Adipocyte (in vitro differentiated cells): Measurements from ENCODE around the gene DPH6.

Source experiments
- DNase-seq: peaks from one replicate; pipeline ENCODE4 v3.0.0-alpha.2; 2015; ENCODE audit warnings: low read depth
- H3K27me3 ChIP-seq: replicated peaks from 2 replicates; pipeline ENCODE4 v1.7.0; 2013; ENCODE audit warnings: mild to moderate bottlenecking, low read length, moderate library complexity; ENCODE audit not compliant: control insufficient read depth, insufficient read depth
- H3K36me3 ChIP-seq: 2 replicates; pipeline ENCODE4 v1.7.0; 2013; ENCODE audit warnings: low read length, mild to moderate bottlenecking, moderate library complexity; ENCODE audit not compliant: control insufficient read depth, insufficient read depth, severe bottlenecking
- H3K4me1 ChIP-seq: 2 replicates; pipeline ENCODE4 v1.7.0; 2013; ENCODE audit warnings: mild to moderate bottlenecking, low read length, moderate library complexity; ENCODE audit not compliant: control insufficient read depth, insufficient read depth
- H3K4me3 ChIP-seq: 2 replicates; pipeline ENCODE4 v1.7.0; 2013; ENCODE audit warnings: mild to moderate bottlenecking, low read length, moderate library complexity
- H3K9ac ChIP-seq: 2 replicates; pipeline ENCODE4 v1.7.0; 2013; ENCODE audit warnings: mild to moderate bottlenecking, low read length, moderate library complexity
- H3K9me3 ChIP-seq: 2 replicates; pipeline ENCODE4 v1.7.0; 2013; ENCODE audit warnings: mild to moderate bottlenecking, low read length, moderate library complexity; ENCODE audit not compliant: control insufficient read depth

DPH6 gene

DNA sequence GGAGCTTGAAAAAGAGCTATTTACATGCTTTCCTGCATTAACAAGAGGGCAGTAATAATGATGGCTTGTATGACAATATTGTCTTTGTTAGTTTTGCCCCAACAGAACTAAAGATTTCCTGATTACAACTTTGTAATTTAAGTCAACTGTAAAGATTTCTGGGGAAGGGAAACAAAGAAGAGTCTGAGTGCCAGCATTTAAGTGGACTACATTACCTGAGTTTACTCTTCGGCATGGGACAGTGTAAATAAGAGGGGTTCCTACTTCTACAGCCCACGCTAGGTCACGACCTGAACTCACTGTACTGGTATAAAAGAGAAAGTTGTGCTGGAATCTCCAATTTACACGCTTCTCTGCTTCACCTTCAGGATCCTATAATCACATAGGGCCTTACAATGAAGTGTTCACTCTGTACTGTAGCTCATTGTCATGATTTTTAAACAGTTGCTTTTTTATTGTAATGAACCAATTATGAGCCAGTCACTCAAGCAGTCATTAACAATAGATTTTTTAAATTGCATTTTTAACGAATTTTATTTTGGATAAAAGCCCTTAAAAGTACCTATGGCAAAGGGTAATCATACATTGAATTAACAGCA is 39.6 kb downstream of the DPH6 start:
- DNase-seq = no peak
- H3K4me3 ChIP-seq = no peak overlapping the region

DNA sequence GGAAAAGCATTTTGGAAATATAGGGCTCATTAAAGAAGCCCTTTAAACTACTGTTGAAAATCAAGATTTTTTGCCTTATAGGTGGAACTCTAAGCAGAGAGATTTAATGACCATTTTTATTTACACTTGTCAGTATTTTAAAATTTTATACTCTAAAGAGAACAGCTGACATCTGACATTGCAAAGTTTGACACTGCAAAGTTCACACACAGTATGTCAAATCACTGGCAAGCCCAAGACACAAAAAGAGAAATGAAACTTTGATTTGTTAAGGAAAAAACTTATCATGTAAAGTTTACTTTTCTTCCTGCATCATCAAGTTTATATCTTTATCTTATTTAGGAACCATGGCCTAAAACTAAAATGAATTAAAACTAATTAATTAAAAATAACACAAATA is 40.2 kb downstream of the DPH6 start:
- no peak overlapping the region for H3K4me3 ChIP-seq
- no peaks in the 10 kb centered on the region for H3K9me3 ChIP-seq
- H3K4me1 ChIP-seq = peaks cover 9% of the 10 kb centered on the region
- no peaks in the 10 kb centered on the region for H3K36me3 ChIP-seq
- no peak for DNase-seq
- H3K27me3 ChIP-seq = no peaks in the 10 kb centered on the region
- no peak overlapping the region for H3K9ac ChIP-seq

More for the DNA sequence above, 39.6 kb downstream of the DPH6 start:
- Histone ChIP-seq H3K36me3 (no peaks in the 10 kb centered on the region), H3K4me1 (peaks cover 9% of the 10 kb centered on the region), H3K27me3 (no peaks in the 10 kb centered on the region), H3K9ac (no peak overlapping the region), H3K9me3 (no peaks in the 10 kb centered on the region)

DNA sequence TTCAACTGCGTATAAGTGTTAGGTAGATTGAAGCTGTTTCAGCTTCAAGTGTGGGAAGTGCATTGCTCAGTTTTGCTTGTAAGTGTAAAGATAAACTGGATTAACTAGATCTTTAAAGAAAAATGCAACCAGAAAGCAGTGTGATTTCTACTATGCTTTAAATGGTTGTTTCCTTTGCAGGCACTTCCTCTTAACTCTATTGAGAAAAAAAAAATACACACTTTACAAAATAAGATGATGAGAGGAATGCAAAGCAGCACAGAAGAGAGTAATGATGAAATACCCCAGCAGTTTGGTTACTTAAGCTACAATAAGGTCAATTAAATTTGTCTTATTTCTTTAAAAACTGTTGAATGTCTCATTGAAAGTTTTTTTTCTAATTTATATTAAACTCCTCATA is 40.8 kb downstream of the DPH6 start:
- Histone ChIP-seq H3K9ac (no peak overlapping the region), H3K4me3 (no peak overlapping the region), H3K4me1 (peaks cover 9% of the 10 kb centered on the region), H3K36me3 (no peaks in the 10 kb centered on the region), H3K27me3 (no peaks in the 10 kb centered on the region), H3K9me3 (no peaks in the 10 kb centered on the region)
- peak; percentile 50 for DNase-seq

DNA sequence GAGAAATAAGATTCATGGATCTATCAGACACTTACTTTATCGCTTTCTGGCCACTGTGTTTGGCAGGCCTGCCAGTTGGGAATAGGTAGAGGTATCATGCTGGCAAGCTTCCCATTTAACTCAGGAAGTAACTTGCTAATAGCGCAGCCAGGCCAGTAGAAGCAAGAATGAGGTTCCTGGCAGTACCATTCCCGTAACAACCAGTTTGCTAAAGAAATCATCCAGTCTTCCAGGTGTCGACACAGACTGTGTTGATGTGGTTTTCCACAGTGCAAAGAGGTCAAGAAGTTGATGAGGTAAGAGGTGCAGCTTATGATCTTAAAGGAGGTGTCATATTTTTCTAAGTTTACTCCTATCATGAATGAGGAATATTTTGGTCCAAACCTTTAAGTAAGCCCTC is 46.2 kb downstream of the DPH6 start:
- Histone ChIP-seq H3K9me3 (no peaks in the 10 kb centered on the region), H3K4me3 (no peak overlapping the region), H3K36me3 (no peaks in the 10 kb centered on the region), H3K4me1 (peaks cover 8% of the 10 kb centered on the region), H3K27me3 (no peaks in the 10 kb centered on the region), H3K9ac (no peak overlapping the region)
- no peak for DNase-seq

DNA sequence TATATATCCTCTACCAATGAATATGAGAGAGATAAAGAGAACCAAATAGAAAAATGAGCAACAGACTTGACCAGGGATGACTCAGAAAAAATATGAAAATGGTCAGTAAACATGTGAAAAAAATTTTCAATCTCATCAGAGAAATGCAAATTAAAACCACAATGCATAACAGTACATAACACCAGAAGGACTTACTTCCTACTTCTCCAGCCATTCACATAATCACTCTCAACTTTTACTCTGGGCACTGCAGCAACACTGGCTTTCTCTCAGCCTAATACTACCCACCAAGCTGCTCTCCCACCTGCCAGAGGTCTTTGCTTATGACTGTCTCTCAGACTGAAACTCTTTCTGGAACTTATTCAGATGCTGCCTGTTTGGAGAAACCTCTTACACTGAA is 49.4 kb downstream of the DPH6 start:
- H3K4me1 ChIP-seq = peaks cover 8% of the 10 kb centered on the region
- H3K36me3 ChIP-seq = no peaks in the 10 kb centered on the region
- H3K4me3 ChIP-seq = no peak overlapping the region
- no peaks in the 10 kb centered on the region for H3K9me3 ChIP-seq
- H3K9ac ChIP-seq = no peak overlapping the region
- no peaks in the 10 kb centered on the region for H3K27me3 ChIP-seq
- DNase-seq = no peak

DNA sequence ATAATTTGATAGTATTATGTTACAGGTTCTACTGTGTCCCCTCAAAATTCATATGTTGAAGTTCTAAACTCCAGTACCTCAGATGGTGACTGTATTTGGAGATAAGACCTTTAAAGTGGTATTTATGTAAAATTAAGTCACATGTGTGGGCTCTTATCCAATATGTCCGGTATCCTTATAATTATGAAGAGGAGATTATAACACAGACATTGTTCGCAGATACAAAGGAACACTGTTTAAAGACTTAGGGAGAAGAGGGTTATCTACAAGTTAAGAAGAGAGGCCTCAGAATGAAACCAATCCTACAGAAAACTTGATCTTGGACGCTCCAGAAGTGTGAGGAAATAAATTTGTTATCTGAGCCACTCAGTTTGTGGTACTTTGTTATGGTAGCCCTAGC is 50.9 kb downstream of the DPH6 start:
- Histone ChIP-seq H3K4me3 (no peak overlapping the region), H3K36me3 (no peaks in the 10 kb centered on the region), H3K9me3 (no peaks in the 10 kb centered on the region), H3K9ac (no peak overlapping the region), H3K27me3 (no peaks in the 10 kb centered on the region), H3K4me1 (peaks cover 8% of the 10 kb centered on the region)
- no peak for DNase-seq

DNA sequence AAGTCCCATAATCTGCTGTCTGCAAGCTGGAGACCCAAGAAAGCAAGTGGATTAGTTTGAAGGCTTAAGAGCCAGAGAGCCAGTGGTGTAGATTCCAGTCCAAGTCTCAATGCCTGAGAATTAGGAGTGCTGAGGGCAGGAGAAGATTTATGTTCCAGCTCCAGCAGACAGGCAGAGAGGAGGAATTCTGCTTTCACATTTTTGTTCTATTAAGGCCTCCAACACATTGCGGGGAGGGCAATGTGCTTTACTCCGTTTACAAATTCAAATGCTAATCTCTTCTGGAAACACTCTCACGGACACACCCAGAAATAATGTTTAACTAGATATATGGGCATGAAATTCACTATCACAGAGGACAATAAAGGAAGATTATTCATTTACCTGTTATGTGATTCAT is 54.0 kb downstream of the DPH6 start:
- H3K36me3 ChIP-seq = peaks cover 4% of the 10 kb centered on the region
- H3K27me3 ChIP-seq = no peaks in the 10 kb centered on the region
- H3K4me3 ChIP-seq = no peak overlapping the region
- H3K4me1 ChIP-seq = peaks cover 4% of the 10 kb centered on the region
- no peak for DNase-seq
- H3K9ac ChIP-seq = no peak overlapping the region
- H3K9me3 ChIP-seq = peaks cover 9% of the 10 kb centered on the region

DNA sequence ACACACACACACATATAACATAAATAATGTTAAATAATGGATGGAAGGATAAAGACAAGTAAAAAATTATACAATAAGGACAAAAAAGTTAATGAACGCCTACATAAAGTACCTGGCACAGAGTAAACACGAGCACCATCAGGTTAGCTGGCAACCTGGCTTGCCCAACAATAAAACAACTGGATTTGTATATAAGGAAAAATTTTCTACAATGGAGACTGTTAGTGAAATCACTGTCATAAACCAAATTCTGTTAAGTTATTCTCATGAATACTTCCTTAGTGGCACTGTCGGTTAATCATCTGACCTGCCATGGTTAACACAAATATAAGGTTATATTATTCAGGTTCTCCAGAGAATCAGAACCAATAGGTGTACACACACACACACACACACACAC is 54.8 kb downstream of the DPH6 start:
- Histone ChIP-seq H3K4me1 (no peaks in the 10 kb centered on the region), H3K4me3 (no peak overlapping the region), H3K9me3 (peaks cover 9% of the 10 kb centered on the region), H3K27me3 (no peaks in the 10 kb centered on the region), H3K36me3 (peaks cover 4% of the 10 kb centered on the region), H3K9ac (no peak overlapping the region)
- no peak for DNase-seq

DNA sequence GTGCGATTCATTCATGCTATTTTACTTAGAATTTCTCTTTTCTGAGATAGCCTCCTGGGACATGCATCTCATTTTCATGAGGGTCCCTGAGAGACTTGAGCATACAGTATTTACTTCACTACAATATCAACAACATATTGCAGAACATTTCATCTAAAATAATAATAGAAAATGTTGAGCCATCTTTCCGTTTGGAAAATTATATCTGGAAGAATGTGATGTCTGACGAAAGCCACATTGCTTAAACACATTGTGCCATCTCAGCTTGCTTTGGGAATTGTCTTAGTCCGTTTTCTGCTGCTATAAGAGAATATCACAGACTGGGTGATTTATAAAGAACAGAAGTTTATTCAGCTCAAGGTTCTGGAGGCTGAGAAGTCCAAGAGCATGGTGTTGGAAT is 55.5 kb downstream of the DPH6 start:
- Histone ChIP-seq H3K4me3 (no peak overlapping the region), H3K27me3 (no peaks in the 10 kb centered on the region), H3K9ac (no peak overlapping the region), H3K4me1 (no peaks in the 10 kb centered on the region), H3K9me3 (peaks cover 9% of the 10 kb centered on the region), H3K36me3 (peaks cover 4% of the 10 kb centered on the region)
- no peak for DNase-seq

DNA sequence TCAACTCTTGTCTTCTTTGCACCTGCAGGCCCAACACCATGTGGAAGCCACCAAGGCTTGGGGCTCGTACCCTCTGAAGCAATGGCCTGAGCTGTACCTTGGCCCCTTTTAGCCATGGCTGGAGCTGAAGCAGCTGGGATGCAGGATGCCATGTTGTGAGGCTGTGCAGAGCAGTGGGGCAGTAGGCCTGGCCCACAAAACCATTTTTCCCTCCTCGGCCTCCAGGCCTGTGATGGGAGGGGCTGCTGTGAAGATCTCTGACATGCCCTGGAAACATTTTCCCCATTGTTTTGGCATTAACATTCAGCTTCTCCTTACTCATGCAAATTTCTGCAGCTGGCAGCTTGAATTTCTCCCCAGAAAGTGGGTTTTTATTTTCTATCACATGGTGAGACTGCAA is 58.5 kb downstream of the DPH6 start:
- no peak for DNase-seq
- Histone ChIP-seq H3K27me3 (no peaks in the 10 kb centered on the region), H3K9ac (no peak overlapping the region), H3K9me3 (peaks cover 12% of the 10 kb centered on the region), H3K4me3 (no peak overlapping the region), H3K4me1 (no peaks in the 10 kb centered on the region), H3K36me3 (peaks cover 4% of the 10 kb centered on the region)

DNA sequence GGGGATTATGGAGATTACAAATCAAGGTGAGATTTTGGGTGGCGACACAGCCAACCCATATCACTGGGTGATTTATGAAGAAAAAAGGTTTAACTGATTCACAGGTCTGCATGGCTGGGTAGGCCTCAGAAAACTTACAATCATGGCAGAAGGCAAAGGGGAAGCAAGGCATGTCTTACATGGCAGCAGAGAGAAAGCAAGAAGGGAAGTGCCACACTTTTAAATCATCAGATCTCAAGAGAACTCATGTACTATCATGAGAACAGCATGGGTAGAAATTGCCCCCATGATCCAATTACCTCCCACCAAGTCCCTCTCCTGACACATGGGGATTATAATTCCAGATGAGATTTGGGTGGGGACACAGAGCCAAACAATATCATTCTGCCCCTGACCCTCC is 59.7 kb downstream of the DPH6 start:
- Histone ChIP-seq H3K36me3 (peaks cover 4% of the 10 kb centered on the region), H3K9me3 (peaks cover 12% of the 10 kb centered on the region), H3K4me3 (no peak overlapping the region), H3K27me3 (no peaks in the 10 kb centered on the region), H3K9ac (no peak overlapping the region), H3K4me1 (peaks cover 6% of the 10 kb centered on the region)
- no peak for DNase-seq

DNA sequence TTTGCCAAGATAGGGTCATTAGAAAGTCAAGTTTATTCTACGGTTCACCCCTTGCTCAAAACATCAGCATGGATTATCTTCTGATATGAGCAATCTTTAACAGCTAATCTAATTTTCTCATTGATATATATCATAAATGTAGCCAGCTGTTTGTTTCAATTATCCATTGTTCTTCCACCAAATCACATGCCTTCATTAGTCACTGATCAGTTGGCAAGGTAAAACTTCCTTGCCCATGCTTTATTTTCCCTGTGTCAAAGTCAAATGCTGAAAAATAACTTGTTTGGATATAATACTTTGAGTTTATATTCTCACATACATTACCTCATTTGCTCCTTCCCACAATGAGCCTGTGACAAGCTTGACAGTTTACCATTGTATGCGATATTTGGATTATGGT is 60.6 kb downstream of the DPH6 start:
- H3K36me3 ChIP-seq = peaks cover 4% of the 10 kb centered on the region
- no peak overlapping the region for H3K4me3 ChIP-seq
- no peak overlapping the region for H3K9ac ChIP-seq
- H3K27me3 ChIP-seq = no peaks in the 10 kb centered on the region
- H3K4me1 ChIP-seq = peaks cover 6% of the 10 kb centered on the region
- no peak for DNase-seq
- H3K9me3 ChIP-seq = peaks cover 12% of the 10 kb centered on the region
